GM12878 (cell line): ENCODE measurements around the gene HOXA1. TPM values are rescaled to one million over a fixed set of nuclear protein-coding genes. Genes with fewer than 3 reads are reported as not detected.

ENCODE experiments used
- ATAC-seq: fragments of 200-7000 bp; cut with Tn5 transposase; 3 replicates; pipeline ENCODE4 v1.9.1; 2020; ENCODE audit warnings: mild to moderate bottlenecking, moderate library complexity
- BruUV-seq: library from RNA; stranded (reverse); fragments of 400-500 nt; replicated peaks from 2 replicates; lab custom pipeline; 2021; lab: Mats Ljungman, UMichigan
- CTCF ChIA-PET: fragments of 300-600 bp; sonication (Branson Sonifier 250); formaldehyde crosslinking; extraction: SDS; loops from one replicate; lab custom pipeline; 2021; ENCODE audit warnings: inconsistent platforms; lab: Yijun Ruan, JAX
- POLR2A ChIA-PET: fragments of 350-600 bp; formaldehyde crosslinking; extraction: SDS; loops from one replicate; lab custom pipeline; 2021; ENCODE audit warnings: inconsistent platforms; lab: Charles Lee
- RAD21 ChIA-PET: fragments of 300-600 bp; sonication (Branson Sonifier 250); formaldehyde crosslinking; loops from one replicate; lab custom pipeline; 2023; ENCODE audit warnings: antibody characterized with exemption; ENCODE audit not compliant: unreplicated experiment; lab: Charles Lee
- SMC1A ChIA-PET: fragments of 300-600 bp; sonication (Branson Sonifier 250); formaldehyde crosslinking; loops from one replicate; lab custom pipeline; 2023; ENCODE audit not compliant: unreplicated experiment, uncharacterized antibody; lab: Charles Lee
- DNase-seq: peaks from one replicate; pipeline ENCODE4 v3.0.0-alpha.2; 2011; ENCODE audit warnings: low read depth, low spot score
- FAIRE-seq: peaks from 3 replicates; lab custom pipeline; 2011; peaks lifted over from hg19 to GRCh38; lab: Jason Lieb, UNC
- H2AFZ ChIP-seq: 2 replicates; pipeline ENCODE4 v1.6.0; 2011; ENCODE audit warnings: low read depth, low read length, control low read depth; ENCODE audit not compliant: control insufficient read depth
- H3K27ac ChIP-seq: 2 replicates; pipeline ENCODE4 v1.5.1; 2011; ENCODE audit warnings: control low read depth; ENCODE audit not compliant: control insufficient read depth, insufficient read depth
- H3K27me3 ChIP-seq, 2 experiments: replicated peaks in 1 of 2; 2 replicates each; pipeline versions ENCODE4 v1.6.0 to v1.6.1; 2011; ENCODE audit warnings: low read length in 1 of 2; ENCODE audit not compliant: control insufficient read depth in 2 of 2, insufficient read depth in 2 of 2
- H3K36me3 ChIP-seq, 2 experiments: 2 replicates each; pipeline ENCODE4 v1.5.1; 2011; ENCODE audit warnings: low read length in 1 of 2; ENCODE audit not compliant: control insufficient read depth in 2 of 2, insufficient read depth in 2 of 2
- H3K4me1 ChIP-seq: 2 replicates; pipeline ENCODE4 v1.6.1; 2011; ENCODE audit warnings: mild to moderate bottlenecking, low read length, moderate library complexity, mixed read lengths; ENCODE audit not compliant: control insufficient read depth, insufficient read depth
- H3K4me2 ChIP-seq: 2 replicates; pipeline ENCODE4 v1.6.0; 2011; ENCODE audit warnings: control low read depth; ENCODE audit not compliant: control insufficient read depth, insufficient read depth
- H3K4me3 ChIP-seq: fragments of 200-600 bp; sonication (generic); 2 replicates; pipeline ENCODE4 v1.5.1; 2016
- H3K79me2 ChIP-seq: 2 replicates; pipeline ENCODE4 v1.6.0; 2011; ENCODE audit warnings: low read length; ENCODE audit not compliant: control insufficient read depth, insufficient read depth
- H3K9ac ChIP-seq: 2 replicates; pipeline ENCODE4 v1.8.0; 2011; ENCODE audit warnings: low read length, control low read depth, mixed read lengths; ENCODE audit not compliant: control insufficient read depth, insufficient read depth
- H3K9me3 ChIP-seq: replicated peaks from 3 replicates; pipeline ENCODE4 v1.5.1; 2011; ENCODE audit warnings: mild to moderate bottlenecking, low read length; ENCODE audit not compliant: control insufficient read depth, insufficient read depth
- H4K20me1 ChIP-seq: 2 replicates; pipeline ENCODE4 v1.6.0; 2011; ENCODE audit not compliant: control insufficient read depth, insufficient read depth
- CEBPB ChIP-seq, 2 experiments: fragments of 150-350 bp in 1 of 2; IDR thresholded peaks; 2 replicates each; pipeline ENCODE4 v1.6.1; 2012 to 2014; ENCODE audit warnings: low read depth in 2 of 2, low read length in 2 of 2, borderline replicate concordance in 1 of 2, inconsistent platforms in 1 of 2
- E2F8 ChIP-seq: fragments of 450-650 bp; IDR thresholded peaks from 2 replicates; pipeline ENCODE4 v1.6.1; 2018; ENCODE audit warnings: mild to moderate bottlenecking, low read depth, moderate library complexity; ENCODE audit not compliant: partially characterized antibody
- EZH2 ChIP-seq: IDR thresholded peaks from 2 replicates; pipeline ENCODE4 v1.6.1; 2012; ENCODE audit warnings: low read depth, mild to moderate bottlenecking, control low read depth, inconsistent platforms, low read length, borderline replicate concordance; ENCODE audit not compliant: control insufficient read depth
- IRF5 ChIP-seq: fragments of 450-650 bp; IDR thresholded peaks from 2 replicates; pipeline ENCODE4 v1.6.1; 2017; ENCODE audit warnings: borderline replicate concordance
- PAX5 ChIP-seq: IDR thresholded peaks from 2 replicates; pipeline ENCODE4 v1.6.1; 2011; ENCODE audit warnings: low read depth, low read length, borderline replicate concordance
- POLR2A ChIP-seq: IDR thresholded peaks from 2 replicates; pipeline ENCODE4 v1.6.1; 2011; ENCODE audit warnings: low read depth, mild to moderate bottlenecking, low read length
- POLR2AphosphoS2 ChIP-seq: IDR thresholded peaks from 2 replicates; pipeline ENCODE4 v1.6.1; 2011; ENCODE audit warnings: low read depth, mild to moderate bottlenecking, low read length, improper control_type of control experiment, moderate library complexity
- SRF ChIP-seq, 2 experiments: IDR thresholded peaks; 2 replicates each; pipeline ENCODE4 v1.6.1; 2011; ENCODE audit warnings: low read depth in 2 of 2, low read length in 2 of 2, mild to moderate bottlenecking in 1 of 2, moderate library complexity in 1 of 2
- ZNF384 ChIP-seq: IDR thresholded peaks from 2 replicates; pipeline ENCODE4 v1.6.1; 2012; ENCODE audit warnings: low read depth, mild to moderate bottlenecking, low read length, improper control_type of control experiment, borderline replicate concordance
- WGBS: methylation state at CpG from one replicate; pipeline ENCODE4 v1.1.6; 2016; ENCODE audit warnings: low lambda C conversion rate; ENCODE audit not compliant: insufficient replicate concordance, insufficient coverage; ENCODE audit errors: missing lambda C conversion rate; 5-methylcytosine and 5-hydroxymethylcytosine counted together
- in situ Hi-C: fragments of 300-500 bp; cut with MboI; formaldehyde crosslinking; loops from 9 replicates; pipeline ENCODE4 v1.14.3; 2018; ENCODE audit warnings: mixed read lengths
- intact Hi-C: fragments of 100-400 bp; cut with micrococcal nuclease; formaldehyde crosslinking; loops from one replicate; pipeline ENCODE4 v1.14.2; 2022; ENCODE audit not compliant: unreplicated experiment
- polyA plus RNA-seq, 11 experiments: library from polyadenylated mRNA; depleted of rRNA in 4 of 11; unstranded in 6 of 11; stranded (reverse) in 5 of 11; fragments of >200 nt; fragmentation: Nextera tagmentation in 4 of 11; fragmentation: Illumina TruSeq in 1 of 11; extraction: Ambion mirVana in 4 of 11; extraction: Trizol in 1 of 11; gene quantifications; 1 replicate in 1 of 11; 2 replicates in 10 of 11; pipeline versions ENCODE4 v1.2.1 to v1.2.3, GENCODE V29; 2011 to 2016; ENCODE audit warnings: inconsistent platforms in 2 of 11, missing spikeins in 2 of 11, low read depth in 1 of 11
- total RNA-seq, 4 experiments: library from RNA; depleted of rRNA in 3 of 4; stranded (reverse); fragments of >200 nt in 3 of 4; fragmentation: Illumina TruSeq in 1 of 4; extraction: Trizol in 1 of 4; gene quantifications; 2 replicates each; pipeline versions ENCODE4 v1.2.1 to v1.2.3, GENCODE V29; 2013 to 2021

The HOXA1 gene
- total and polyA plus RNA-seq, 10 of the 15 experiments (the other 5 are each of a cell fraction or from before 2014, with no cell fraction given) = 0.06 to 1.7 (median 0.18) TPM; not detected in 3

GRCh38 chr7:27129729-27130539, 34.1 kb upstream of the HOXA1 start:
- no peak for FAIRE-seq
- in situ Hi-C loops (no loop called here), intact Hi-C loops (no loop called here)
- DNase-seq = no peak
- H3K9ac ChIP-seq = no peak overlapping the region
- ATAC-seq = no peak
- H3K27me3 ChIP-seq = peaks cover 0 to 2% of the 10 kb centered on the region in 2 experiments; a peak in 2 of 4 replicates
- ChIA-PET POLR2A (no interaction called here), SMC1A (no interaction called here), CTCF (no interaction called here), RAD21 (interaction anchor here (0.6 kb wide), 1 partner anchor 32 kb away, joined by 3 read pairs; no protein-coding TSS in a partner anchor)
- WGBS = 63% methylated on average over 36 of the region's 72 CpGs
- no peak overlapping the region for H3K4me3 ChIP-seq
- no peak overlapping the region for H2AFZ ChIP-seq
- no peaks in the 10 kb centered on the region; the same call in 2 of the 3 replicates for H3K9me3 ChIP-seq
- no TSS peak for BruUV-seq
- H4K20me1 ChIP-seq = no peaks in the 10 kb centered on the region
- H3K27ac ChIP-seq = no peak overlapping the region
- H3K4me1 ChIP-seq = no peaks in the 10 kb centered on the region
- H3K36me3 ChIP-seq = no peaks in the 10 kb centered on the region
- no peaks in the 10 kb centered on the region for H3K79me2 ChIP-seq
- no peak overlapping the region for H3K4me2 ChIP-seq
- no peak for TF ChIP-seq E2F8
- TF ChIP-seq SRF (IDR thresholded peaks at IDR 0.05; ENCODE audit: low read depth in 2 of 2, low read length in 2 of 2) = no peak
- TF ChIP-seq IRF5 = no peak
- no peak for TF ChIP-seq POLR2A
- no peak for TF ChIP-seq ZNF384
- TF ChIP-seq POLR2AphosphoS2 = no peak
- TF ChIP-seq EZH2 = no peak
- no peak for TF ChIP-seq PAX5
- no peak for TF ChIP-seq CEBPB (IDR thresholded peaks at IDR 0.05; ENCODE audit: borderline replicate concordance in 1 of 2, low read depth in 2 of 2, low read length in 2 of 2)
